ENCODE measurements around the gene TCEAL8. TPM values are rescaled to one million over a fixed set of nuclear protein-coding genes. Genes with fewer than 3 reads are reported as not detected.

The TCEAL8 gene
- total and polyA plus RNA-seq, 10 of the 15 experiments (the other 5 are each of a cell fraction or from before 2014, with no cell fraction given): 28.4 to 123 (median 58.7) TPM

DNA sequence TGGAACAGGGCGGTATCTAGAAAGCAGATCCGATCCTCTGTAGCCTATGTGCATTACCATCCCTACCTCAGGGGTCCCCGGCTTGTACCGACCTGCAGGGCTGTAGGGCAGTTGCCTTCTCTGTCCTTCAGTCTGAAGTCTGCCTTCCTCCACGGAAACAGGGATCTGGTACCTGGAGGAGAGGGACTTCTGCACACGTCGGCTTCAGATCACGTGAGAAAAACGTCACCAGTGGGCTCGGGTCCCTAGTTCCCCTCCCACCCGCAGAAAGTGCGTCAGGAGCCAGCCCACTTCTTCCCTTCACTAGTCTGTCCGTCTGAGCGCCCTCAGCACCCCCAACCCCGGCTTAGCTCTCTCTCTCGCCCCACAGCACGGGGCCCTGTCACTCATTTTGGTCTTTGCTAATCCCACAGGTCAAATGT is 21.6 kb upstream of the TCEAL8 start, which contains the start of gene TCEAL5 (continued):
- TF ChIP-seq, protein P1, sequence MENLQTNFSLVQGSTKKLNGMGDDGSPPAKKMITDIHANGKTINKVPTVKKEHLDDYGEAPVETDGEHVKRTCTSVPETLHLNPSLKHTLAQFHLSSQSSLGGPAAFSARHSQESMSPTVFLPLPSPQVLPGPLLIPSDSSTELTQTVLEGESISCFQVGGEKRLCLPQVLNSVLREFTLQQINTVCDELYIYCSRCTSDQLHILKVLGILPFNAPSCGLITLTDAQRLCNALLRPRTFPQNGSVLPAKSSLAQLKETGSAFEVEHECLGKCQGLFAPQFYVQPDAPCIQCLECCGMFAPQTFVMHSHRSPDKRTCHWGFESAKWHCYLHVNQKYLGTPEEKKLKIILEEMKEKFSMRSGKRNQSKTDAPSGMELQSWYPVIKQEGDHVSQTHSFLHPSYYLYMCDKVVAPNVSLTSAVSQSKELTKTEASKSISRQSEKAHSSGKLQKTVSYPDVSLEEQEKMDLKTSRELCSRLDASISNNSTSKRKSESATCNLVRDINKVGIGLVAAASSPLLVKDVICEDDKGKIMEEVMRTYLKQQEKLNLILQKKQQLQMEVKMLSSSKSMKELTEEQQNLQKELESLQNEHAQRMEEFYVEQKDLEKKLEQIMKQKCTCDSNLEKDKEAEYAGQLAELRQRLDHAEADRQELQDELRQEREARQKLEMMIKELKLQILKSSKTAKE (IDR thresholded peaks at IDR 0.05; ENCODE audit: low read depth, poor library complexity, severe bottlenecking): no peak
- no peak for TF ChIP-seq ESRRA (IDR thresholded peaks at IDR 0.05; ENCODE audit: low read length)
- TF ChIP-seq SP1 (IDR thresholded peaks at IDR 0.05; ENCODE audit: low read depth, low read length): no peak
- no peak for TF ChIP-seq BMI1 (IDR thresholded peaks at IDR 0.05; ENCODE audit: borderline replicate concordance)
- TF ChIP-seq PML (IDR thresholded peaks at IDR 0.05; ENCODE audit: low read length): no peak

DNA sequence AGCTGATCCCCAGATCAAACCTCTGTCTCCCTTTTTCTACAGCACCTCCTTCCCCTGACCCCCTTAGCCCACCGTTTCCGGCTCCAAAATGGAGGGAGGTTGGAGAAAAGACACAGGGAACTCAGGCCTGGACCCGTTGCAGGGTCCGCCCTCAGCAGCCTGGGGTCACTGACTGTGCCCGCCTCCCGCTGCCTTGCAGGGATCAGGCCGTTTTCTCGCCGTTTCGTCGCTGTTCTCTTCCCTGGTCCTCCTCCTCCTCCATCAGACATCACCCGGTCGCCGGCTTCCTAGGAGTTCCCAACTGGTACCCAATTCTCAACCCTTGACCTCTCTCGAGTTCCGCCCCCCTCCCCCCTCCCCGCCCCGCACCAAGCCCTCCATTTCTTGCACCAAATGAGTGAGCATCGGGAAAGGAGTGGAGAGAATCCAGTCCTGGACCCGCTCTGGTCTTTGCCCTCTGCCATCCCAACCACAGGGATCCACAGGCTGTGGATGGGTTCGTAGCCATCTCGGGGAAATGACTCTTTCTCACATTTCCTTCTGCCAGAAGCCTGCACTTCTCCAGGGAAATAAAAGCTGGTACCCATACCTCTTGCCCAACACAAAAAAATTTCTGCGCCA is 21.1 kb upstream of the TCEAL8 start:
- intact Hi-C loops (cut with micrococcal nuclease; ENCODE audit: unreplicated experiment): no loop called here
- WGBS (ENCODE audit: insufficient coverage, insufficient replicate concordance, low lambda C conversion rate, missing lambda C conversion rate): 22% methylated on average over 14 of the region's 23 CpGs
- no peaks in the 10 kb centered on the region for H3K79me2 ChIP-seq (ENCODE audit: control insufficient read depth, insufficient read depth, low read length)
- ChIA-PET RAD21 (ENCODE audit: unreplicated experiment) (no interaction called here), POLR2A (no interaction called here), SMC1A (ENCODE audit: uncharacterized antibody, unreplicated experiment) (no interaction called here), CTCF (no interaction called here)
- no peak for FAIRE-seq
- no peak overlapping the region for H2AFZ ChIP-seq (ENCODE audit: control insufficient read depth, low read depth, low read length)
- no peak overlapping the region for H3K4me2 ChIP-seq (ENCODE audit: control insufficient read depth, insufficient read depth)
- peaks cover 0 to 3% of the 10 kb centered on the region in 2 experiments; a peak in 2 of 4 replicates for H3K27me3 ChIP-seq (replicated peaks in 1 of 2; ENCODE audit: control insufficient read depth in 2 of 2, insufficient read depth in 2 of 2, low read length in 1 of 2)
- no peak overlapping the region for H3K4me3 ChIP-seq
- H3K27ac ChIP-seq (ENCODE audit: control insufficient read depth, insufficient read depth): no peak overlapping the region
- DNase-seq (ENCODE audit: low read depth, low spot score): no peak
- TF ChIP-seq KLF5 (IDR thresholded peaks at IDR 0.05; ENCODE audit: partially characterized antibody): no peak
- no peak for TF ChIP-seq TAF1 (IDR thresholded peaks at IDR 0.05; ENCODE audit: borderline replicate concordance, low read depth, low read length)
- no peak for TF ChIP-seq MYB (IDR thresholded peaks at IDR 0.05; ENCODE audit: borderline replicate concordance, low read depth, low read length)
- TF ChIP-seq GABPA (IDR thresholded peaks at IDR 0.05; ENCODE audit: low read depth): no peak
- no peak for TF ChIP-seq HDAC6 (IDR thresholded peaks at IDR 0.05; ENCODE audit: unreplicated experiment)
- TF ChIP-seq MEF2B (IDR thresholded peaks at IDR 0.05; ENCODE audit: partially characterized antibody, poor library complexity, severe bottlenecking): no peak
- no peaks in the 10 kb centered on the region for H3K36me3 ChIP-seq (ENCODE audit: control insufficient read depth in 2 of 2, insufficient read depth in 2 of 2, low read length in 1 of 2)
- no peak for ATAC-seq
- no peaks in the 10 kb centered on the region for H3K9me3 ChIP-seq (replicated peaks; ENCODE audit: control insufficient read depth, insufficient read depth, low read length)
- H4K20me1 ChIP-seq (ENCODE audit: control insufficient read depth, insufficient read depth): no peaks in the 10 kb centered on the region
- no TSS peak for BruUV-seq (replicated peaks)
- H3K9ac ChIP-seq (ENCODE audit: control insufficient read depth, insufficient read depth, low read length): no peak overlapping the region
- H3K4me1 ChIP-seq (ENCODE audit: control insufficient read depth, insufficient read depth, low read length): no peaks in the 10 kb centered on the region
- in situ Hi-C loops (cut with MboI): no loop called here

Measured in GM12878 (cell line).